HepG2 (cell line): Measurements from ENCODE around the gene SLC8B1. TPM values are rescaled to one million over a fixed set of nuclear protein-coding genes. Genes with fewer than 3 reads are reported as not detected.

Experiments used
- ATAC-seq: fragments of 200-7000 bp; cut with Tn5 transposase; 3 replicates; pipeline ENCODE4 v1.9.1; 2020; ENCODE audit warnings: mild to moderate bottlenecking, moderate library complexity
- BruUV-seq: library from RNA; stranded (reverse); fragments of 400-500 nt; replicated peaks from 2 replicates; lab custom pipeline; 2021; lab: Mats Ljungman, UMichigan
- CTCF ChIA-PET: fragments of 300-600 bp; formaldehyde crosslinking; extraction: SDS; loops from one replicate; lab custom pipeline; 2021; ENCODE audit warnings: low total read pairs, inconsistent platforms, low intra/inter-chr PET ratio; lab: Yijun Ruan, JAX
- POLR2A ChIA-PET: fragments of 350-600 bp; sonication (Branson Sonifier 250); formaldehyde crosslinking; loops from one replicate; lab custom pipeline; 2020; ENCODE audit warnings: antibody characterized with exemption, inconsistent platforms; lab: Yijun Ruan, JAX
- DNase-seq: peaks from one replicate; pipeline ENCODE4 v3.0.0-alpha.2; 2015; ENCODE audit warnings: low spot score
- FAIRE-seq: peaks from 3 replicates; lab custom pipeline; 2011; peaks lifted over from hg19 to GRCh38; lab: Jason Lieb, UNC
- H2AFZ ChIP-seq: one replicate; pipeline ENCODE4 v1.6.1; 2011; ENCODE audit warnings: low read length, inconsistent platforms
- H3K27ac ChIP-seq: fragments of 300-600 bp; 3 replicates; pipeline ENCODE4 v1.8.0; 2011; ENCODE audit warnings: mixed run types, mild to moderate bottlenecking, mixed read lengths, low read length, inconsistent platforms; ENCODE audit not compliant: insufficient read depth; ENCODE audit errors: extremely low read length
- H3K27me3 ChIP-seq, 2 experiments: fragments of 200-600 bp in 1 of 2; 2 replicates in 1 of 2; 3 replicates in 1 of 2; pipeline versions ENCODE4 v1.6.0 to v1.8.0; 2011; ENCODE audit warnings: low read length in 2 of 2, mild to moderate bottlenecking in 2 of 2, moderate library complexity in 2 of 2, inconsistent platforms in 1 of 2; ENCODE audit not compliant: insufficient read depth in 2 of 2, control insufficient read depth in 1 of 2
- H3K36me3 ChIP-seq, 2 experiments: fragments of 200-600 bp in 1 of 2; replicated peaks in 1 of 2; 2 replicates in 1 of 2; 3 replicates in 1 of 2; pipeline versions ENCODE4 v1.5.1 to v1.8.0; 2011; ENCODE audit warnings: low read length in 2 of 2, inconsistent platforms in 1 of 2; ENCODE audit not compliant: insufficient read depth in 2 of 2, control insufficient read depth in 1 of 2
- H3K4me1 ChIP-seq: 2 replicates; pipeline ENCODE4 v1.5.1; 2012; ENCODE audit warnings: low read length, inconsistent platforms; ENCODE audit not compliant: insufficient read depth
- H3K4me2 ChIP-seq: 2 replicates; pipeline ENCODE4 v1.6.0; 2011; ENCODE audit warnings: low read depth, low read length, inconsistent platforms
- H3K4me3 ChIP-seq, 3 experiments: fragments of 200-600 bp in 1 of 3; sonication (generic), shearing (Covaris generic) in 1 of 3; replicated peaks in 1 of 3; 2 replicates each; pipeline ENCODE4 v1.5.1; 2011 to 2016; ENCODE audit warnings: low read length in 3 of 3, inconsistent platforms in 2 of 3, low read depth in 2 of 3, mild to moderate bottlenecking in 2 of 3, control low read depth in 1 of 3, mixed read lengths in 1 of 3; ENCODE audit not compliant: insufficient read depth in 1 of 3
- H3K79me2 ChIP-seq: one replicate; pipeline ENCODE4 v1.6.1; 2011; ENCODE audit warnings: low read length, inconsistent platforms; ENCODE audit not compliant: insufficient read depth
- H3K9ac ChIP-seq: 2 replicates; pipeline ENCODE4 v1.6.0; 2011; ENCODE audit warnings: mild to moderate bottlenecking, low read depth, low read length, inconsistent platforms; ENCODE audit not compliant: insufficient read depth
- H3K9me3 ChIP-seq: 2 replicates; pipeline ENCODE4 v1.5.1; 2012; ENCODE audit warnings: mild to moderate bottlenecking, low read length
- H4K20me1 ChIP-seq: 2 replicates; pipeline ENCODE4 v1.6.0; 2011; ENCODE audit warnings: inconsistent platforms, mild to moderate bottlenecking, low read length, moderate library complexity; ENCODE audit not compliant: insufficient read depth
- BCLAF1 ChIP-seq: fragments of 450-650 bp; IDR thresholded peaks from 2 replicates; pipeline ENCODE4 v1.6.1; 2017; ENCODE audit warnings: mild to moderate bottlenecking
- E2F5 ChIP-seq: sonication (generic); formaldehyde crosslinking; conservative IDR thresholded peaks from 2 replicates; pipeline ENCODE4 v1.4.0; 2020; ENCODE audit warnings: missing genetic modification reagents
- FOXA1 ChIP-seq, 2 experiments: fragments of 450-650 bp in 1 of 2; sonication (generic) in 1 of 2; formaldehyde crosslinking in 1 of 2; IDR thresholded peaks; 2 replicates each; pipeline versions ENCODE4 v1.4.0 to v1.6.1; 2016 to 2020; ENCODE audit warnings: missing genetic modification reagents in 1 of 2
- HHEX ChIP-seq: IDR thresholded peaks from 2 replicates; pipeline ENCODE4 v1.6.1; 2016; ENCODE audit warnings: control low read depth
- HMGA1 ChIP-seq: sonication (generic); formaldehyde crosslinking; conservative IDR thresholded peaks from 2 replicates; pipeline ENCODE4 v1.4.0; 2020; ENCODE audit warnings: missing genetic modification reagents
- HNF1B ChIP-seq: sonication (generic); formaldehyde crosslinking; IDR thresholded peaks from 2 replicates; pipeline ENCODE4 v1.5.1; 2020; ENCODE audit warnings: mild to moderate bottlenecking, moderate library complexity, missing genetic modification reagents
- HOXD1 ChIP-seq: sonication (generic); formaldehyde crosslinking; IDR thresholded peaks from 2 replicates; pipeline ENCODE4 v1.5.0; 2020; ENCODE audit warnings: missing genetic modification reagents
- NKX3-1 ChIP-seq: sonication (generic); formaldehyde crosslinking; IDR thresholded peaks from 2 replicates; pipeline ENCODE4 v1.5.0; 2020; ENCODE audit warnings: missing genetic modification reagents
- REL ChIP-seq: sonication (generic); formaldehyde crosslinking; conservative IDR thresholded peaks from 2 replicates; pipeline ENCODE4 v1.8.0; 2022; ENCODE audit warnings: mild to moderate bottlenecking, missing genetic modification reagents, moderate library complexity
- RXRB ChIP-seq: IDR thresholded peaks from 2 replicates; pipeline ENCODE4 v1.6.1; 2016; ENCODE audit warnings: borderline replicate concordance, missing genetic modification reagents, missing compliant biosample characterization
- ZBTB20 ChIP-seq: sonication (generic); formaldehyde crosslinking; IDR thresholded peaks from 2 replicates; pipeline ENCODE4 v1.8.1; 2023; ENCODE audit warnings: missing genetic modification reagents, low read depth, mild to moderate bottlenecking, borderline replicate concordance
- ZFP90 ChIP-seq: sonication (generic); formaldehyde crosslinking; IDR thresholded peaks from 2 replicates; pipeline ENCODE4 v1.8.0; 2022; ENCODE audit warnings: missing genetic modification reagents, mild to moderate bottlenecking, inconsistent platforms, borderline replicate concordance
- ZMAT5 ChIP-seq: sonication (generic); formaldehyde crosslinking; IDR thresholded peaks from 2 replicates; pipeline ENCODE4 v1.5.0; 2020; ENCODE audit warnings: mild to moderate bottlenecking, low read depth, missing genetic modification reagents, borderline replicate concordance
- ZNF253 ChIP-seq: sonication (generic); formaldehyde crosslinking; IDR thresholded peaks from 2 replicates; pipeline ENCODE4 v1.8.0; 2022; ENCODE audit warnings: mild to moderate bottlenecking, missing genetic modification reagents, borderline replicate concordance
- ZNF256 ChIP-seq: sonication (generic); formaldehyde crosslinking; conservative IDR thresholded peaks from 2 replicates; pipeline ENCODE4 v1.4.0; 2020; ENCODE audit warnings: missing genetic modification reagents
- ZNF639 ChIP-seq: conservative IDR thresholded peaks from 2 replicates; pipeline ENCODE4 v1.6.1; 2018; ENCODE audit warnings: missing genetic modification reagents
- ZNF703 ChIP-seq: sonication (generic); formaldehyde crosslinking; IDR thresholded peaks from 2 replicates; pipeline ENCODE4 v1.5.1; 2020; ENCODE audit warnings: missing genetic modification reagents, mild to moderate bottlenecking, moderate library complexity, borderline replicate concordance
- WGBS: methylation state at CpG from one replicate; pipeline ENCODE4 v1.1.6; 2017; ENCODE audit warnings: low lambda C conversion rate; 5-methylcytosine and 5-hydroxymethylcytosine counted together
- in situ Hi-C: cut with HindIII; loops from 2 replicates; pipeline ENCODE4 v1.10.0; 2017; ENCODE audit warnings: low pct_unique_long_range_greater_than_20kb; ENCODE audit not compliant: extremely low pct_ligation_motif_present
- intact Hi-C: fragments of 100-400 bp; cut with micrococcal nuclease; formaldehyde crosslinking; loops from one replicate; pipeline ENCODE4 v1.10.0; 2022; ENCODE audit not compliant: unreplicated experiment
- polyA plus RNA-seq, 8 experiments: library from polyadenylated mRNA; depleted of rRNA in 3 of 8; stranded (reverse) in 7 of 8; unstranded in 1 of 8; fragments of >200 nt; fragmentation: Illumina TruSeq in 4 of 8; extraction: Trizol in 4 of 8; gene quantifications; 2 replicates each; pipeline versions ENCODE4 v1.2.1 to v1.2.3, GENCODE V29; 2011 to 2016; ENCODE audit warnings: low read depth in 4 of 8, missing spikeins in 1 of 8, mixed read lengths in 1 of 8; ENCODE audit not compliant: insufficient read depth in 1 of 8
- total RNA-seq, 5 experiments: library from RNA; depleted of rRNA; stranded (reverse); fragments of >200 nt; fragmentation: Illumina TruSeq; extraction: Trizol; gene quantifications; 2 replicates each; pipeline ENCODE4 v1.2.3, GENCODE V29; 2016; ENCODE audit warnings: low read depth in 1 of 5

The SLC8B1 gene
- total and polyA plus RNA-seq, 2 of the 13 experiments (the other 11 are each of a cell fraction or from before 2014, with no cell fraction given), result 6.8 to 8.0 TPM

- no peak for TF ChIP-seq BCLAF1
- TF ChIP-seq ZNF256 (CRISPR knock-in tag), result no peak
Observed at GRCh38 chr12:113346353-113346752, 11.4 kb upstream of the SLC8B1 start (continued).

- H3K79me2 ChIP-seq, result no peaks in the 10 kb centered on the region
- CTCF ChIA-PET, result no interaction called here
- ATAC-seq, result no peak
- 0 out of 2 replicates have a peak, but pooled peaks cover 13% of the 10 kb centered on the region for H3K4me1 ChIP-seq
- no TSS peak for BruUV-seq
- no peaks in the 10 kb centered on the region for H4K20me1 ChIP-seq
- H3K27me3 ChIP-seq, result peaks cover 6 to 16% of the 10 kb centered on the region in 2 experiments; a peak in 4 of 5 replicates
- H3K36me3 ChIP-seq, result no peaks in the 10 kb centered on the region
- no peak overlapping the region for H2AFZ ChIP-seq
- no peak overlapping the region for H3K4me3 ChIP-seq
- no peak for FAIRE-seq
- intact Hi-C loops, result no loop called here
- TF ChIP-seq REL (CRISPR knock-in tag), result no peak
- no peak for TF ChIP-seq ZFP90
- TF ChIP-seq ZNF639 (CRISPR knock-in tag), result no peak
- TF ChIP-seq ZMAT5, result no peak
- TF ChIP-seq RXRB, result no peak
- TF ChIP-seq ZBTB20, result no peak
- TF ChIP-seq FOXA1 (IDR thresholded peaks at IDR 0.05), result no peak
- no peak for TF ChIP-seq FOXA1 (CRISPR knock-in tag; IDR thresholded peaks at IDR 0.05)
- TF ChIP-seq ZNF703 (CRISPR knock-in tag), result no peak
- TF ChIP-seq HOXD1 (CRISPR knock-in tag), result no peak
- no peak for TF ChIP-seq HHEX (CRISPR knock-in tag)
- no peak for TF ChIP-seq HNF1B
- TF ChIP-seq ZNF253, result no peak
- TF ChIP-seq HMGA1, result no peak
- no peak for TF ChIP-seq NKX3-1 (CRISPR knock-in tag)
- no peak for TF ChIP-seq E2F5 (CRISPR knock-in tag)
- no peak overlapping the region for H3K27ac ChIP-seq
- WGBS, result 95% methylated on average over 6 of the region's 6 CpGs
- H3K9me3 ChIP-seq, result no peaks in the 10 kb centered on the region
- POLR2A ChIA-PET, result no interaction called here
- no peak overlapping the region for H3K9ac ChIP-seq
- in situ Hi-C loops, result no loop called here
- no peak for DNase-seq
- H3K4me2 ChIP-seq, result no peak overlapping the region
Observed at GRCh38 chr12:113345318-113345717, 10.4 kb upstream of the SLC8B1 start.
